ENCODE results near the gene GPA33.

DNA sequence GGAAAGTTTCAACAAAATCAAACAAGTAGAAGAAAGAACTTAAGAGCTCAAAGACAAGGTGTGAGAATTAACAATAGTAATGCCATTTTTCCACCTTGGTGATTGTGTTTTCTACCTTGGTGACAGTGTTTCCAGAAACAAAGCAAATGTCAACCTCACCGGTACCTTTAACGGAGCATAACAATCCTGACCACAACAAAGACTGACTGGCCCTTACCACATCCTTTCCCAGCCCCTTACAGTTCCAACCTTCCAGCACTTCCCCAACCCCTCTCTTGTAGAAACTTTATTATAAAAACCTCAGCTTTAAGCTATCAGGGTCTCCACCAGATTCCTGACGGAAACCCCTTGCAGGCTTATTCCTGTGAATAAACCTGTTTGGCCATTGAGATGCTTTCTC lies 20.4 kb upstream of the GPA33 start:
- TF ChIP-seq, protein P1, sequence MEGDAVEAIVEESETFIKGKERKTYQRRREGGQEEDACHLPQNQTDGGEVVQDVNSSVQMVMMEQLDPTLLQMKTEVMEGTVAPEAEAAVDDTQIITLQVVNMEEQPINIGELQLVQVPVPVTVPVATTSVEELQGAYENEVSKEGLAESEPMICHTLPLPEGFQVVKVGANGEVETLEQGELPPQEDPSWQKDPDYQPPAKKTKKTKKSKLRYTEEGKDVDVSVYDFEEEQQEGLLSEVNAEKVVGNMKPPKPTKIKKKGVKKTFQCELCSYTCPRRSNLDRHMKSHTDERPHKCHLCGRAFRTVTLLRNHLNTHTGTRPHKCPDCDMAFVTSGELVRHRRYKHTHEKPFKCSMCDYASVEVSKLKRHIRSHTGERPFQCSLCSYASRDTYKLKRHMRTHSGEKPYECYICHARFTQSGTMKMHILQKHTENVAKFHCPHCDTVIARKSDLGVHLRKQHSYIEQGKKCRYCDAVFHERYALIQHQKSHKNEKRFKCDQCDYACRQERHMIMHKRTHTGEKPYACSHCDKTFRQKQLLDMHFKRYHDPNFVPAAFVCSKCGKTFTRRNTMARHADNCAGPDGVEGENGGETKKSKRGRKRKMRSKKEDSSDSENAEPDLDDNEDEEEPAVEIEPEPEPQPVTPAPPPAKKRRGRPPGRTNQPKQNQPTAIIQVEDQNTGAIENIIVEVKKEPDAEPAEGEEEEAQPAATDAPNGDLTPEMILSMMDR (conservative IDR thresholded peaks at IDR 0.05; ENCODE audit: low read length), result no peak
- no peak for TF ChIP-seq EZH2phosphoT487 (IDR thresholded peaks at IDR 0.05; ENCODE audit: borderline replicate concordance, low read depth, low read length)
